ENCODE data around the gene TAS2R41.

Gene TAS2R41

DNA sequence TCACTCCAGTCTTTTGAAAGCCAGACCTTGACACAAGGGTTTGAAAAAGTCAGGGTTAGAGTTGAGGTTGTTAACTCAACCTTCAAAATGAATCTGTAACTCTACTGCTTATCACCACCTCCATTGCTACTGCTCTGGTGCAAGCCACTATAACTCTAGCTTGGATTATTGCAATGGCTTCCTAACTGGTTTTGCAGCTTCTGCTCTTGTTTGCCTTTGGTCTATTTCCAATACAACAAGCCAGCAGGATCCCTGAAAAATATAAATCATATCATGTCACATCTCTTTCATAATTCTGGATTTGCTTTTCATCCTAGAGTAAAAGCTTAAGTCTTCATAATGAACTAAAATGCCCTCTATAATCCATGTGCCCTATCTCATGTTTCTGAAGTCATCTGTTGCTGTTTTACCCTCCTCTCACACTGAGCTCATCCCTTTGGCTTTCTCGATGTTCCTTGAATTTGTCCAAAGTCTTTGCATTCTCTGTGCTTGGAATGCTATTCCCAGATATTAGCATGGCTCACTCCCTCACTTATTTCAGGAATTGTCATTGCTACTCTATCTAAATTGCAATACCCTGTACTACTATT is 23.5 kb upstream of the TAS2R41 start:
- TF ChIP-seq, protein P1, sequence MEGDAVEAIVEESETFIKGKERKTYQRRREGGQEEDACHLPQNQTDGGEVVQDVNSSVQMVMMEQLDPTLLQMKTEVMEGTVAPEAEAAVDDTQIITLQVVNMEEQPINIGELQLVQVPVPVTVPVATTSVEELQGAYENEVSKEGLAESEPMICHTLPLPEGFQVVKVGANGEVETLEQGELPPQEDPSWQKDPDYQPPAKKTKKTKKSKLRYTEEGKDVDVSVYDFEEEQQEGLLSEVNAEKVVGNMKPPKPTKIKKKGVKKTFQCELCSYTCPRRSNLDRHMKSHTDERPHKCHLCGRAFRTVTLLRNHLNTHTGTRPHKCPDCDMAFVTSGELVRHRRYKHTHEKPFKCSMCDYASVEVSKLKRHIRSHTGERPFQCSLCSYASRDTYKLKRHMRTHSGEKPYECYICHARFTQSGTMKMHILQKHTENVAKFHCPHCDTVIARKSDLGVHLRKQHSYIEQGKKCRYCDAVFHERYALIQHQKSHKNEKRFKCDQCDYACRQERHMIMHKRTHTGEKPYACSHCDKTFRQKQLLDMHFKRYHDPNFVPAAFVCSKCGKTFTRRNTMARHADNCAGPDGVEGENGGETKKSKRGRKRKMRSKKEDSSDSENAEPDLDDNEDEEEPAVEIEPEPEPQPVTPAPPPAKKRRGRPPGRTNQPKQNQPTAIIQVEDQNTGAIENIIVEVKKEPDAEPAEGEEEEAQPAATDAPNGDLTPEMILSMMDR (IDR thresholded peaks at IDR 0.05; ENCODE audit: borderline replicate concordance, control extremely low read depth, extremely low read depth, insufficient read depth, missing control alignments): no peak
- DNase-seq (ENCODE audit: low spot score): no peak
- in situ Hi-C loops (cut with MboI; ENCODE audit: low sequenced_read_pairs, unreplicated experiment): no loop called here

DNA sequence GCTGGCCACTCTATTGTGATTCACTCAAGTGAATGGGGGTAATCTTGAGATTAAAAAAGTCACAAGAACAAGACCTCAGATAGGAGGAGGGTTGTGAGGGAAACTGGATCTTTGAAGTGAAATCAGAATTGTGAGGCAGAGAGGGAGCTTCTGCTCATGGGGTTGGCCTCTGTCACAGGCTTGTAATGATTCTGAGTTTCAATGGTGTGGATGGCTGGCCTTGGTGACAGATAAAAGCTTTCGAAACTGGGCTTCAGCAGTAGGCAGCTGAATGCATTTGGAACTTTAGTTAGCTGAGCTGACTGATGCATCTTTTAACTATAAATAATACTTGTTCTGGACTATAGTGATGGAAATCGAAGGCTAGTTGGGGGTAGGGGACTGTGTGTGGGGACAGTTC is 22.2 kb upstream of the TAS2R41 start:
- TF ChIP-seq, protein P1 (IDR thresholded peaks at IDR 0.05; ENCODE audit: borderline replicate concordance, control extremely low read depth, extremely low read depth, insufficient read depth, missing control alignments): no peak
- in situ Hi-C loops (cut with MboI; ENCODE audit: low sequenced_read_pairs, unreplicated experiment): no loop called here
- DNase-seq (ENCODE audit: low spot score): no peak

DNA sequence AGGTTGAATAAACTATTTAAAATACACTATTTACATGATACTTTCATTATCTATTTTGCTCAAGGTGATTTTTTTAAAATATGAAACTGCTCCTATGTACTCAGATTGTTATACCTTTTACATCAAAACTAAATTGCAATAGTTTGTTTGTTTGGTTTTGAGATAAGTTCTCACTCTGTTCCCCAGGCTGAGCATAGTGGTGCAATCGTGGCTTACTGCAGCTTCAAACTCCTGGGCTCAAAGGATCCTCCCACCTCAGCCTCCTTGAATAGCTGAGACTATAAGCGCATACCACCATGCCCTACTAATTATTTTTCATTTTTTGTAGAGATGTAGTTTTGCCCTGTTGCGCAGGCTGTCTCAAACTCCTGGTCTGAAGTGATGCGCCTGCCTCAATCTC is 21.7 kb upstream of the TAS2R41 start:
- in situ Hi-C loops (cut with MboI; ENCODE audit: low sequenced_read_pairs, unreplicated experiment): no loop called here
- DNase-seq (ENCODE audit: low spot score): no peak
- TF ChIP-seq, protein P1 (IDR thresholded peaks at IDR 0.05; ENCODE audit: borderline replicate concordance, control extremely low read depth, extremely low read depth, insufficient read depth, missing control alignments): no peak

GRCh38 chr7:143456992-143457793 is 20.5 kb upstream of the TAS2R41 start:
- in situ Hi-C loops (cut with MboI; ENCODE audit: low sequenced_read_pairs, unreplicated experiment): no loop called here
- TF ChIP-seq, protein P1 (IDR thresholded peaks at IDR 0.05; ENCODE audit: borderline replicate concordance, control extremely low read depth, extremely low read depth, insufficient read depth, missing control alignments): no peak
- no peak for DNase-seq (ENCODE audit: low spot score)

DNA sequence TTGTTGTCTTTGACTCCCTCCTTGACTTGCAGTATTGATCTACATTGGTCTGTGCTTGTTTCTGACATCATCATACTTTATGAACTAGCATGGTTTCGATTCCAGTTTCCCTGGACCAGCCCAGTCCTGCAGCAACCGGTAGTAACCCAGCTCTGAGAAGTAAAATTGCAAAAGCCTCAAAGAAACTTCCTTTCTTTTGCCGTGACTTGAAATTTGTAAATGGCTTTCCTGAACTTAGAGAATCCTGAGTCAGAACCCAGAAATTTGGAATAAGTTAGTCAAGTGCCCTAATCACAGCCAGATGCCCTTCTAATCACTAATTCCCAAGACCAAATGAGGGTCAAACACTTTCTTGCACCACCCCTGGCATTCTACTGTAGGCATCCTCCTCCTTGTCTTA is 19.4 kb upstream of the TAS2R41 start:
- DNase-seq (ENCODE audit: low spot score): no peak
- TF ChIP-seq, protein P1 (IDR thresholded peaks at IDR 0.05; ENCODE audit: borderline replicate concordance, control extremely low read depth, extremely low read depth, insufficient read depth, missing control alignments): no peak
- in situ Hi-C loops (cut with MboI; ENCODE audit: low sequenced_read_pairs, unreplicated experiment): no loop called here

DNA sequence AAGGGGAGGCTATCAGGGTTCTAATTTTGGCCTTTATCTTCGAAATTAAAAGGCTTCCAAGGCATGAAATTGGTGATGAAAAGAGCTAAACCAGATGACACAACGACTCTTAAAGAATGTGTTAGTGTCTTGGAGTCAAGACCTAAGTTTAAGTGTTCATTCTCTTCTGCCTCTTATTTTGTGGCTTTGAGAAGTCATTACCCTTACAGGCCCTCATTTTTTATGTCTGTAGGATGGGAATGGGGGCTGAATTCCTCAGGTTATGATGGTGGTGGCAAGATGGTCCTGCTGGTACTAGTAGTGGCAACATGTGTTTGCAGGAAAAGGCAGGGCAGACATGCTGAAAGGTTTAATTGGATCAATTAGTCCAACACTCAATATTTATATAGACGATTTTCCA is 19.0 kb upstream of the TAS2R41 start:
- TF ChIP-seq, protein P1 (IDR thresholded peaks at IDR 0.05; ENCODE audit: borderline replicate concordance, control extremely low read depth, extremely low read depth, insufficient read depth, missing control alignments): no peak
- in situ Hi-C loops (cut with MboI; ENCODE audit: low sequenced_read_pairs, unreplicated experiment): no loop called here
- no peak for DNase-seq (ENCODE audit: low spot score)

Data from GM13976 (cell line).